ENCODE measurements around the gene SPG11.
"Not testable (repeated sequence)": the region's sequence is repeated elsewhere in the genome, so short reads cannot be mapped to it uniquely, and the experiment has no call there.

SPG11 gene

GRCh38 chr15:44620081-44620480 lies 43.4 kb downstream of the SPG11 start:
- no peak for DNase-seq

- no peak for DNase-seq
Observed at GRCh38 chr15:44616974-44617373, 46.5 kb downstream of the SPG11 start.

GRCh38 chr15:44606740-44607139 lies 56.7 kb downstream of the SPG11 start:
- DNase-seq = no peak

GRCh38 chr15:44603126-44603525 lies 60.3 kb downstream of the SPG11 start:
- no peak for DNase-seq

- no peak for DNase-seq
Observed at GRCh38 chr15:44598892-44599291, 64.6 kb downstream of the SPG11 start.

- DNase-seq = no peak
Observed at GRCh38 chr15:44598066-44598465, 65.4 kb downstream of the SPG11 start.

GRCh38 chr15:44596511-44597010 lies 66.9 kb downstream of the SPG11 start:
- DNase-seq = no peak

- DNase-seq = no peak
Observed at GRCh38 chr15:44595656-44596510, 67.6 kb downstream of the SPG11 start.

GRCh38 chr15:44595246-44595645 lies 68.2 kb downstream of the SPG11 start:
- DNase-seq = no peak

- DNase-seq = no peak
Observed at GRCh38 chr15:44593042-44593736, 70.3 kb downstream of the SPG11 start.

- DNase-seq = no peak
Observed at GRCh38 chr15:44591326-44591725, 72.1 kb downstream of the SPG11 start.

- no peak for DNase-seq
Observed at GRCh38 chr15:44588541-44588940, 74.9 kb downstream of the SPG11 start.

GRCh38 chr15:44585633-44586032 lies 77.8 kb downstream of the SPG11 start:
- DNase-seq = no peak

- DNase-seq = peak; percentile 50
Observed at GRCh38 chr15:44584162-44584749, 79.2 kb downstream of the SPG11 start.

- DNase-seq = no peak
Observed at GRCh38 chr15:44580105-44580504, 83.4 kb downstream of the SPG11 start.

GRCh38 chr15:44574734-44575133 lies 88.7 kb downstream of the SPG11 start:
- no peak for DNase-seq

GRCh38 chr15:44573386-44573785 lies 90.1 kb downstream of the SPG11 start:
- DNase-seq = no peak

- DNase-seq = no peak
Observed at GRCh38 chr15:44570361-44570760, 93.1 kb downstream of the SPG11 start.

GRCh38 chr15:44569316-44569715 lies 94.1 kb downstream of the SPG11 start:
- no peak for DNase-seq

- DNase-seq = no peak
Observed at GRCh38 chr15:44568338-44568737, 95.1 kb downstream of the SPG11 start.

- no peak for DNase-seq
Observed at GRCh38 chr15:44566155-44566540, 97.3 kb downstream of the SPG11 start.

- no peak for DNase-seq
Observed at GRCh38 chr15:44565387-44566154, 97.9 kb downstream of the SPG11 start.

- not testable (repeated sequence) for DNase-seq
Observed at GRCh38 chr15:44560926-44561325, 102.5 kb downstream of the SPG11 start.
